Stimulated activated CD4-positive, alpha-beta T cell treated with anti-CD3 and anti-CD28 coated beads, Interleukin-1b, Interleukin-23, amount 100 ng/mL, for 24 hours (primary cell): ENCODE measurements around the gene ACER3.
"Not testable (repeated sequence)": the region's sequence is repeated elsewhere in the genome, so short reads cannot be mapped to it uniquely, and the experiment has no call there.

Experiments
- DNase-seq, 4 experiments: peaks; one replicate each; pipeline ENCODE4 v3.0.0-alpha.2; 2020; ENCODE audit warnings: low read depth in 4 of 4, low spot score in 1 of 4

Gene ACER3

DNA sequence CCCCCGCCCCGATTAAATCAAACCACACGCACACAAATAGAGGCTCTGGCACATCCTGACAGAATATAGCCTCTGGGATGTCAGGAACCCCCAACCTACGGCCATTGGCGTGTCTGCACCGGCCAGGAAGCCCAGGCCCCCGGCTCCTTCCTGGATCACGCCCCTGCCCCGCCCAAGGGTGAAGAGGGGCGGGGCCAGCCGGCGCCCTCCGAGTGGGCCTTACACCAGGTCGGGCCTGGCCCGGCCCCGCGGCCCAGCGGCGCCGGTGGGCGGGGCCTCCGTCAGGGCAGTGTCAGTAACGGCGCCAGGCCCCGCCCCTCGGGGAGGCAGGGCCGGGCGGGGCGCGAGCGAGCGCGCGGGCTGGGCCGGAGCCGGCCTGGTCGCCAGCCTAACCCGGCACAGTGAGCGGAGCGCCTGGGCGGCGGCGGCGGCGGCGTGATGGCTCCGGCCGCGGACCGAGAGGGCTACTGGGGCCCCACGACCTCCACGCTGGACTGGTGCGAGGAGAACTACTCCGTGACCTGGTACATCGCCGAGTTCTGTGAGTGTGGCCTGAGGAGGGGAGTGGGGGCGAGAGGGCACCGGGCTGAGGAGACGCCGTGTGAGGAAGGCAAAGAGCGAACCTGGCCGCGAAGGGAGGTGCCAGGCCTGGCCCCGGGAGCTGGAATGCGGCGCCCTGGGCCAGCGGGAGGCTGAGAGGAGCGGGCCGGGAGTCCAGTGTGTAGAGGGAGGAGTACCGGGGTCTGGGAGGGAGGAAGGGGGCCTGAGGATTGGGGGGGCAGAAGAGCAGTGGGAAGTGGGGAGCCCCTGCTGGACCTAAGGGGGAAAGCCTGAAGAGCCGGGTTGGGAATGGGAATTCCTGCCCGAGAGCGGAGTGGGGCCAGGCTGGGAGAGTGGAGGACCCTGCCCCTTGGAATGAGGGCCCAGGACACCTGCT is at the start of gene ACER3:
Gene ACER3, plus strand, starts transcription at position 380 of the 937 bp plus-strand sequence. Its CDS starts 59 bp downstream, at position 439.
- DNase-seq = peak; percentile 50 to 92 (median 80)

- no peak for DNase-seq
Measured at GRCh38 chr11:76811259-76811658, 49.5 kb upstream of the ACER3 start.

DNA sequence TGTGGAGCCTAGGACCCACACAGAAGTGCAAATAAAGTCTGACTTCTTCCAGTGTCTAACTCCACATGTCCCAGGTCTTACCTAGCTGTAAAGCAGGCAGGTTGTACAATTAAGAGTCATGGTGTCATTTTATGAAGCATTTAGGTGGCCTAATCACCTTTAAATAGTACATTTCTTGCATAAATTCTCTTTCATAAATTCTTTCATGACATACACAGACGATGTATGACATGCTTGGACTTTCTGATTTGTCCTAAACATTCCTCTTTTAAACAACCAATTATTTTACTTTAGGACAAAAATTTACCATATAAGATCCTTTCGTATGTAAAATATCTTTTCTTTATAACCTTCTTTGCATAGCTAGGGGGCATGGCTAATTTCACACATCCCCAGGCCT is 46.3 kb upstream of the ACER3 start:
- DNase-seq = no peak

- not testable (repeated sequence) for DNase-seq
Measured at GRCh38 chr11:76815678-76816077, 45.0 kb upstream of the ACER3 start.

DNA sequence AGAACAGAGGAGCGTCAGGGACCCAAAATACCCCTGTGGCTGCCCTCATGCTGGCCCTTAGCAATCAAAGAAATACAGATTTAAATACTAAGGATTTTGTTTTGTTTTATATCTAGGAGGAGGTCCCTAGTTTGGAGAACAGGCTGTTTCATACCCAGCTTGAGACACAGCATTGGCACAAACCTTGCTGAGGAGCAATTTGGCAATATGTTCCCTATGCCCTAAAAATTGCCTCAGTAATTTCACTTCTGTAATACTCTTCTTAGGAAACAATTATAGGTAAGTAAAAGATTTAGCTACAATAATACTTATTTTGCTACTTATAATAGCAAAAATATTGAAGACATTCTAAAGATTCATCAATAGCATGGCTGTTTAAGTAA is 40.5 kb upstream of the ACER3 start:
- no peak for DNase-seq

DNA sequence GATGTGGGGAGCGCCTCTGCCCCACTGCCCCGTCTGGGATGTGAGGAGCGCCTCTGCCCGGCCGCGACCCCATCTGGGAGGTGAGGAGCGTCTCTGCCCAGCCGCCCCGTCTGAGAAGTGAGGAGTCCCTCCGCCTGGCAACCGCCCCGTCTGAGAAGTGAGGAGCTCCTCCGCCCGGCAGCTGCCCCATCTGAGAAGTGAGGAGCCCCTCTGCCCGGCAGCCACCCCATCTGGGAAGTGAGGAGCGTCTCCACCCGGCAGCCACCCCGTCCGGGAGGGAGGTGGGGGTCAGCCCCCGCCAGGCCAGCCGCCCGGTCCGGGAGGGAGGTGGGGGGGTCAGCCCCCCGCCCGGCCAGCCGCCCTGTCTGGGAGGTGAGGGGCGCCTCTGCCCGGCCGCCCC is 39.3 kb upstream of the ACER3 start:
- DNase-seq = not testable (repeated sequence)

GRCh38 chr11:76822406-76822805 is 38.3 kb upstream of the ACER3 start:
- DNase-seq = no peak

DNA sequence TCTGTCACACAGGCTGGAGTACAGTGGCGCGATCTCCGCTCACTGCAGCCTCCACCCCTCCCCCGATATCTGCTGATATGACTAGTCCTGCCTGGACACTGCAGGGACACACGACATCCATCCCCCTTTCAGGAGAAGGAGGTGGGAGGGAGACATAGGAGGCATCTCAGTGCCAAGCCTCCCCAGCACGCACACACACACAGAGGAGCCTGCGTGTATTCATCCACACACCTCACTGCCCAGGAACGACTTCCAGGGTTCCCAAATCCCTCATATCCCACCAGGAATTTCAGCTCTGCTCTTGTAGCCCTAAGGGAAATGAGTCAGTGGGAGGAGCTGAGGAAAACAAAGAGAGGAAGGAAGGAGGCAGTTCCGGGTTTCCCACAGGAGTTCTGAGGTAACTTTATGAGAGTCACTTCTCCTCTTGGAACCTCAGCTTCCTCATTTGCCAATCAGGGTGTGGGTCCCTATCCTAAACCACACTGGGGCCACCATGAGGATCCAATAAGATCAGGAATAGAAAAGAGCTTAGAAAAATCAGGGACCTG is 37.2 kb upstream of the ACER3 start:
- DNase-seq = no peak

DNA sequence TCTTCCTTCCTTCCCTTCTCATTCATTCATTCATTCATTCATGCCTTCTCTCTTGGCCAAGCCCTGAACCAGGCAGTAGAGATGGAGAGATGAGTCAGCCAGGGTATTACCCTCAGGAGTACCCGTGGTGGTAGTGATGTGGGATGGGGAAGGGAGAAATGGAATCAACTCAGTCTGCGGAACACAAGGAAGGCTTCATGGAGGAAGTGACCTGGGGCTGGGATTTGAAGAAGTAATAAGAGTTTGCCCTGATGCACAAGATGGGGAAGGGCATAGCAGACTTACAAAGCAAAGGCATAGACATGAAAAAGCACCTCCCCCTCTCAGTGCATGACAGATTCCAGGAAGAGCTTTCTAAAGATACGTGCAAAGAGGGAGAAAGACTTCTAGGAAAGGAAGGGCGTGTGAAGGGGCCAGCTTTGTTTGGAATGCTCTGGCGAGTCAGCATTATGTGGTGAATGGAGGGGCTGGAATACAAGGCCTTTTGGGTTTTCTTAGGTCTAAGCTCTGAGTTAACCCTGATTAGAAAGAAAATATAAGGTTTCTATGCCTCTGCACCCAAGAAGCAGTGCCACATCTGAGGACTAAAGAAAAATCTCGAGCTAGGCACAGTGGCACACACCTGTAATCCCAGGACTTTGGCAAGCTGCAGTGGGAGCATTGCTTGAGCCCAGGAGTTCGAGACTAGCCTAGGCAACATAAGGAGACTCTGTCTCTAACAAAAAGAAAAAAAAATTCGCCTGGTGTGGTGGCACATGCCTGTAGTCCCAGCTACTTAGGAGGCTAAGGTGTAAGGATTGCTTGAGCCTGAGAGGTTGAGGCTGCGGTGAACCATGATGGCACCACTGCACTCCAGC is 36.4 kb upstream of the ACER3 start:
- DNase-seq = no peak

DNA sequence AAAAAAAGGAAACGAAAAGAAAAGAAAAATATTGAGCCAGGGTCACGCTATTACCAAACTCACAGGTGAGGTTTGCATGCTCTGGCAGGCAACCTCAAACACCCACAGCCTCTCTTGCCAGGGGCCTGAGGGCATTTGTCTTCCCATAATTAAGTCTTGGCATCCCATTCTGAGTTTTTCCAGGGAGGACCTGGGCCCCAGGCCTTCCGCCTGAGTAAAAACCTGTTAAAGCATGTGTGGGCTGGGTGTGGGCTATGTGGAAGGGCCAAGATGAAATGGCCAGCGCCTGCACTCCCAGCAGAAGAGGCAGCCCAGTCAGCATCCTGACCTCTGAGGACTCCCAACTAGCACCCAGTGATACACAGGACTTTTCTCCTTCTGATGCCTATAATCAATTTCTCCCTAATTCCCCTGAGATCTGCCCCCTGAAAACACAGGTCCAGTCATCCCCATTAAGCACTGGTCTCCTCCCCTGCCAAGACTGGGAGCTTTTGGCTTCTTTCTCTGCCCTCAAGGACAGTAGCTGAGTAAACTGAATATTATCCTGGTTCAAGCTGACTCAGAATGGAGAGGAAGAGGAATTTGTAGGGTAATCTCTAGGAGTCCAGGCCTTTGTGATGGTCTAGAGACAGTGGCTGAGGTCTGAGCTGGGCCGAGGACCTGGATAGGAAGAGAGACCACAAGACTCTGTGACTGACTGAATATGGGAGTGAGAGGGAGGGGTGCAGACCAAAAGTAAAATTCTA is 35.6 kb upstream of the ACER3 start:
- DNase-seq = no peak

DNA sequence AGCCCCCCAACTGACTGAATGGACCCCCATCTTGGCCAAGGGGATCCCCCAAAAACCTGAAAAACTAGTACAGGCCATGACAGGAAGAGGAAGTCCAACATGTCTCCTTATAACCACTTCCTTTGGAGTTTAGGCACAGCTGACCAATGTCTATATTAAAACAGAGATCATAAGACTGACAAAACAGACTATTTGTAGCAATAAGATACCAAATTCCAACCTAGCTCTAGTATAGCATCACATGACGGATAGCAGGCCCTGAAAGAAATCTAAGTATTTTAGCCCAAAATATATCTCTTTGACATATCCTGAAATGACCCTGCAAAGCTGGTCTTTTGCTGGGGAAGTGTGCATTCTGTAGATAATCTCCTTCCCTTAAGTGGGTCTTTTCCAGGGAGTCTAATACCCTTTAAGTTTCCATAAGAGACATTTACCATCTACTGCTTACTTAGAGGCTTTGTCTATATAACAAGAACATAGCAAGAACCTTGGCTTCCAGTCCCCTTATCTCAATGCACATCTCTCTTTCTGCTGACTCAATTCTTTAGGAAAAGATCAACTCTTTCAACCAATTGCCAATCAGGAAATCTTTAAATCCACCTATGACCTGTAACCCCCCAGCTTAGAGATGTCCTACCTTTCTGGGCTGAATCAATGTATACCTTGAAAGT is 34.9 kb upstream of the ACER3 start:
- DNase-seq = no peak

DNA sequence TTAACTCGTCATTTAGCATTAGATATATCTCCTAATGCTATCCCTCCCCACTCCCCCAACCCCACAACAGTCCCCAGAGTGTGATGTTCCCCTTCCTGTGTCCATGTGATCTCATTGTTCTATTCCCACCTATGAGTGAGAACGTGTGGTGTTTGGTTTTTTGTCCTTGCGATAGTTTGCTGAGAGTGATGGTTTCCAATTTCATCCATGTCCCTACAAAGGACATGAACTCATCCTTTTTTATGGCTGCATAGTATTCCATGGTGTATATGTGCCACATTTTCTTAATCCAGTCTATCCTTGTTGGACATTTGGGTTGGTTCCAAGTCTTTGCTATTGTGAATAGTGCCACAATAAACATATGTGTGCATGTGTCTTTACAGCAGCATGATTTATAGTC is 34.2 kb upstream of the ACER3 start:
- not testable (repeated sequence) for DNase-seq

GRCh38 chr11:76827005-76827404 is 33.7 kb upstream of the ACER3 start:
- DNase-seq = not testable (repeated sequence)

DNA sequence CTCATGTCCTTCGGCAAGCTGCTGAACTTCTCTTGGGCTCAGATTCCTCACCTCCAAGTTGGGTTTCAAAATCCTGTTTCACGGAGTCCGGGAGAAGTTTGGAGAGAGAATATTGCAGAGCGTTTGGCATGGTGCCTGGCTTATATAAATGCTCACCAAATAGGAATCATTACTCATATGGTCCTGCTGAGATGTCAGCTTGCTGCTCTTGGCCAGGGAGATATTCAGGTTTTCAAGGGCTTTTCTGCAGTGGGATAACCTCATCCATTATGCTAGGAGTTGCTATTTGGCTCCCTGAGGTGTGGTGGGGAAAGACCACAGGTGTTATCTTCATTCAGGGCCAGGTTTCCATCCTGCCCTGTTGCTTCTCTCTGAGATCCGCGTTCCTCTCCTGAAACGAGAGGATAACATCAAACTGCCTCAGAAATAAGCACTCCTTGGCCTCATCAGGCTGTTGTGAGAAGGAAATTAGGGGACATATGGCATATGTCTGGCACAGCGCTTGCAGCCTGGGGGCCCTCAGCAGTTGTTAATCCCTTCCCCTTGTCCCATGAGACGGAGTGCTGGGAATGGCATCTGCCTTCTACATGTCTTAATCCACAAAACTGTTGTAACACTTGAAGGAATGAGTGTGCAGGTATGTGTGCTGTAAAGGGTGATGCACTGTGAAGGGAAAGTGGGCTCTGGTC is 29.9 kb upstream of the ACER3 start:
- DNase-seq = no peak

- no peak for DNase-seq
Measured at GRCh38 chr11:76831686-76832310, 28.9 kb upstream of the ACER3 start.

DNA sequence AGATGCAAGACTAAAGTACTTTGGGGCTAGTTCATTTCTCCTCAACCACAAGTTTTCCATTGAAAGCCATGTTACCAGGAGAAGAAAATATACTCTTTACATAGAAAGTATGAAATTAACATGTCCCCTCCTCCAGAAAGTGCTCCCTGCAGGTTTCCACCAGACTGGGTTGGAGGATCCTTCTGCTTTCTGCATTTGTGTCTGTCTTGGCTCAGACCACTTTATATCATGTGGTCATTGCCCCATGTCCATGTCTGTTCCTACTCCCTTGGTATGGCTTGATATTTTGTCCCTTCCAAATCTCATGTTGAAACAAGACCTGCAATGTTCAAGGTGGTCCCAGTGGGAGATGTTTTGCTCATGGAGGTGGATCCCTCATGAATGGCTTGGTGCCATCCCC is 28.4 kb upstream of the ACER3 start:
- DNase-seq = no peak

- DNase-seq = no peak
Measured at GRCh38 chr11:76834151-76834550, 26.6 kb upstream of the ACER3 start.

DNA sequence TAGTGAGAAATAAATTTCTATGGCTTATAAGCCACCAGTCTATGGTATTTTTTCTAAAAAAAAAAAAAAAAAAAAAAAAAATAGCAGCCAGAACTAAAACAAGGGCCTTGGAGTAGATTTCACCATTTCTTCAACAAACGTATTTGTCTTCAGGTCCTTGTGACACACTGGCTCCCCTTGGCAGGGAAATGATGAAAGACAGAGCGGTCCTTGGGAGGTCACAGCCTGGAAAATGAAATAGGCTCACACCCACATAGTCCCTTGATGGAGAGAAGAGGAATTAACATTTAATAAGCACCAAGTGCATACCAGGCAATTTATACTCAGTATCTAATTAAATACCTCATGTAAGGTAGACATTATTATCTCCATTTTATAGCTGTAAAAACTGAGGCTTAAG is 25.7 kb upstream of the ACER3 start:
- DNase-seq = no peak

DNA sequence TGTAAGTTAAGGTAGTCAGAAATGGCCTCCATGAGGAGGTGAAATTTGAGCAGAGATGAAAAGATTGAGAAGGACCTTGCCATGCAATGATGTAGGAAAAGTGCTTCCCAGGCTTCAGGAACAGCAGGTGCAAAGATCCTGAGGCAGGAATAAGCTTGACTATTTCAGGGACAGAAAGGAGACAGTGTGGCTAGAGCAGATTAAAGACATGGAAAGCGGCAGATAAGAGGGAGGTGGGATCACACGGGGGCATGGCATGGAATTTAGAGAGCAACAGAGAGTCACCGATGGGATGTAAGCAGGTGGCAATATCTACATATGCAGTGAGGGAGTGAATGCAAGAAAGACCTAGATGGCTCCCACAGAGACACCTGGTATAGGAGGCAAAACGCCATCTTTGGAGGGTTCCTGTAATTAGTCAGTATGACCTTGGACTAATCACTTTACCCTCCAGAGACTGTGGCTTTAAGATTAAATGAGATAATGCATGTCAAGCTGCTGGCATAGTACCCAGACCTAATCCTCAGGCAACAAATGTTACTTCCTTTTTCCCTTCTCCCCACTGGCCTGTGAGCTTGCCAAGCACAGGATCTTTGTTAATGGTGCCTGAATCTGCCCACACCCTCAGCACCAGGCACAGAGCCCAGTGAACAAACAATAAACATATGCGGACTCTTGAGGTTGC is 24.6 kb upstream of the ACER3 start:
- DNase-seq = no peak
